K562 (cell line): Measurements from ENCODE around the gene COX6A1. TPM values are rescaled to one million over a fixed set of nuclear protein-coding genes. Genes with fewer than 3 reads are reported as not detected.

Experiments
- ATF7 ChIP-seq: fragments of 450-650 bp; IDR thresholded peaks from 2 replicates; pipeline ENCODE4 v1.7.1; 2014; ENCODE audit warnings: mild to moderate bottlenecking, moderate library complexity
- CEBPG ChIP-seq, 3 experiments: fragments of 200-800 bp in 1 of 3; sonication (Bioruptor generic) in 1 of 3; sonication (generic) in 1 of 3; formaldehyde crosslinking in 1 of 3; IDR thresholded peaks in 2 of 3; conservative IDR thresholded peaks in 1 of 3; 2 replicates each; pipeline versions ENCODE4 v1.6.1 to v1.8.0; 2016 to 2022; ENCODE audit warnings: missing compliant biosample characterization in 2 of 3, missing genetic modification characterization in 2 of 3, mild to moderate bottlenecking in 1 of 3, missing genetic modification reagents in 1 of 3
- COPS2 ChIP-seq: fragments of 450-650 bp; conservative IDR thresholded peaks from 2 replicates; pipeline ENCODE4 v1.6.1; 2016; ENCODE audit warnings: mild to moderate bottlenecking, moderate library complexity
- CTCF ChIP-seq, 3 experiments: IDR thresholded peaks in 2 of 3; conservative IDR thresholded peaks in 1 of 3; 2 replicates each; pipeline ENCODE4 v1.5.1; 2011 to 2012; ENCODE audit warnings: low read length in 3 of 3, mild to moderate bottlenecking in 3 of 3, control low read depth in 2 of 3, improper control_type of control experiment in 1 of 3, inconsistent platforms in 1 of 3, low read depth in 1 of 3, mixed read lengths in 1 of 3, moderate library complexity in 1 of 3; ENCODE audit not compliant: insufficient read depth in 2 of 3
- DACH1 ChIP-seq: fragments of 450-650 bp; IDR thresholded peaks from 2 replicates; pipeline ENCODE4 v1.6.1; 2018; ENCODE audit not compliant: partially characterized antibody
- E2F8 ChIP-seq: fragments of 450-650 bp; IDR thresholded peaks from 2 replicates; pipeline ENCODE4 v1.7.1; 2018; ENCODE audit warnings: mild to moderate bottlenecking, low read depth; ENCODE audit not compliant: partially characterized antibody
- ETV5 ChIP-seq: sonication (generic); formaldehyde crosslinking; IDR thresholded peaks from 2 replicates; pipeline ENCODE4 v1.4.0; 2020; ENCODE audit warnings: low read depth, mild to moderate bottlenecking, missing genetic modification reagents
- FOXK1 ChIP-seq: sonication (generic); formaldehyde crosslinking; IDR thresholded peaks from 2 replicates; pipeline ENCODE4 v1.8.0; 2022; ENCODE audit warnings: missing genetic modification reagents, mild to moderate bottlenecking, borderline replicate concordance
- L3MBTL2 ChIP-seq: fragments of 450-650 bp; IDR thresholded peaks from 2 replicates; pipeline ENCODE4 v1.6.1; 2016; ENCODE audit warnings: mild to moderate bottlenecking, moderate library complexity
- MCM3 ChIP-seq: fragments of 450-650 bp; IDR thresholded peaks from 2 replicates; pipeline ENCODE4 v1.6.1; 2016
- NCOA1 ChIP-seq: fragments of 450-650 bp; IDR thresholded peaks from 2 replicates; pipeline ENCODE4 v1.6.1; 2016; ENCODE audit warnings: low read depth
- NFATC3 ChIP-seq: fragments of 450-650 bp; IDR thresholded peaks from 2 replicates; pipeline ENCODE4 v1.6.1; 2017; ENCODE audit warnings: mild to moderate bottlenecking
- NR2C1 ChIP-seq, 2 experiments: fragments of 450-650 bp; IDR thresholded peaks; 2 replicates each; pipeline ENCODE4 v1.6.1; 2017; ENCODE audit warnings: mild to moderate bottlenecking in 2 of 2, antibody characterized with exemption in 1 of 2, inconsistent platforms in 1 of 2, missing compliant biosample characterization in 1 of 2, missing genetic modification characterization in 1 of 2
- PHF8 ChIP-seq: fragments of 200-600 bp; sonication (generic); IDR thresholded peaks from 2 replicates; pipeline ENCODE4 v1.6.1; 2012; ENCODE audit warnings: mixed run types, mild to moderate bottlenecking, inconsistent platforms, low read length, moderate library complexity, borderline replicate concordance
- POLR2G ChIP-seq: fragments of 200-400 bp; formaldehyde crosslinking; IDR thresholded peaks from 2 replicates; pipeline ENCODE4 v1.6.1; 2017; ENCODE audit warnings: low read depth, mild to moderate bottlenecking, antibody characterized with exemption, low read length, moderate library complexity
- STAT5A ChIP-seq: IDR thresholded peaks from 2 replicates; pipeline ENCODE4 v1.6.1; 2012; ENCODE audit warnings: low read length, inconsistent platforms, borderline replicate concordance
- TFAM ChIP-seq: fragments of 250-450 bp; sonication (Bioruptor Pico); conservative IDR thresholded peaks from 2 replicates; pipeline ENCODE4 v1.5.0; 2021; ENCODE audit warnings: mild to moderate bottlenecking, moderate library complexity
- TOE1 ChIP-seq, 2 experiments: fragments of 450-650 bp in 1 of 2; sonication (generic) in 1 of 2; formaldehyde crosslinking in 1 of 2; IDR thresholded peaks; 2 replicates each; pipeline versions ENCODE4 v1.7.1 to v1.8.0; 2016 to 2022; ENCODE audit warnings: borderline replicate concordance in 2 of 2, mild to moderate bottlenecking in 2 of 2, antibody characterized with exemption in 1 of 2, inconsistent platforms in 1 of 2, low read depth in 1 of 2, missing genetic modification reagents in 1 of 2, moderate library complexity in 1 of 2
- ZC3H4 ChIP-seq: sonication (generic); formaldehyde crosslinking; IDR thresholded peaks from 2 replicates; pipeline ENCODE4 v1.9.0; 2021; ENCODE audit warnings: missing genetic modification reagents, borderline replicate concordance
- ZFP30 ChIP-seq: fragments of 250-450 bp; sonication (Bioruptor Pico); IDR thresholded peaks from 2 replicates; pipeline ENCODE4 v1.8.0; 2022; ENCODE audit warnings: moderate library complexity, mild to moderate bottlenecking, inconsistent platforms, borderline replicate concordance
- ZFX ChIP-seq: sonication (generic); formaldehyde crosslinking; IDR thresholded peaks from 2 replicates; pipeline ENCODE4 v1.8.0; 2022; ENCODE audit warnings: mild to moderate bottlenecking, missing genetic modification reagents, moderate library complexity
- ZNF3 ChIP-seq: fragments of 250-450 bp; sonication (Bioruptor Pico); IDR thresholded peaks from 2 replicates; pipeline ENCODE4 v1.5.0; 2021; ENCODE audit warnings: mild to moderate bottlenecking, moderate library complexity
- ZNF584 ChIP-seq: fragments of 200-800 bp; sonication (Bioruptor generic); IDR thresholded peaks from 2 replicates; pipeline ENCODE4 v1.6.1; 2016; ENCODE audit warnings: low read depth, mild to moderate bottlenecking, missing genetic modification characterization, missing compliant biosample characterization
- polyA plus RNA-seq, 8 experiments: library from polyadenylated mRNA; depleted of rRNA in 4 of 8; stranded (reverse) in 5 of 8; unstranded in 3 of 8; fragments of >200 nt; fragmentation: Nextera tagmentation in 2 of 8; fragmentation: Illumina TruSeq in 1 of 8; extraction: Ambion mirVana in 2 of 8; extraction: Trizol in 1 of 8; gene quantifications; 2 replicates each; pipeline versions ENCODE4 v1.2.1 to v1.2.3, GENCODE V29; 2011 to 2014; ENCODE audit warnings: inconsistent platforms in 1 of 8, missing spikeins in 1 of 8
- total RNA-seq, 7 experiments: library from RNA; depleted of rRNA in 6 of 7; stranded (reverse); fragments of >200 nt in 6 of 7; fragmentation: Illumina TruSeq in 2 of 7; extraction: Trizol in 2 of 7; gene quantifications; 2 replicates each; pipeline versions ENCODE4 v1.2.1 to v1.2.3, GENCODE V29; 2011 to 2021; ENCODE audit warnings: low replicate concordance in 1 of 7

The COX6A1 gene
- total and polyA plus RNA-seq, 9 of the 15 experiments (the other 6 are each of a cell fraction or from before 2014, with no cell fraction given), result 414 to 4,142 (median 931) TPM

GRCh38 chr12:120437735-120438494, at the start of gene COX6A1 (continued):
- TF ChIP-seq E2F8 (peak; percentile 77), ZFX (peak; percentile 91), L3MBTL2 (peak; percentile 47; the same call in 1 of the 2 replicates), CEBPG (CRISPR knock-in tag; IDR thresholded peaks at IDR 0.05) (no peak), CEBPG (tag; conservative IDR thresholded peaks at IDR 0.05 in 1 of 2, IDR thresholded peaks at IDR 0.05 in 1 of 2) (no peak), NCOA1 (no peak), MCM3 (no peak), COPS2 (no peak), TOE1 (IDR thresholded peaks at IDR 0.05; ENCODE audit: borderline replicate concordance) (no peak; the same call in 1 of the 2 replicates), TOE1 (CRISPR knock-in tag; IDR thresholded peaks at IDR 0.05; ENCODE audit: borderline replicate concordance, low read depth) (no peak), NR2C1 (IDR thresholded peaks at IDR 0.05) (peak; percentile 77), NR2C1 (tag; IDR thresholded peaks at IDR 0.05) (peak; percentile 77), ZC3H4 (no peak), NFATC3 (no peak), FOXK1 (no peak), POLR2G (peak; percentile 91), TFAM (CRISPR knock-in tag) (no peak), ZNF584 (no peak), ZNF3 (no peak), ETV5 (peak; percentile 66; the same call in 1 of the 2 replicates), ATF7 (peak; percentile 65; the same call in 1 of the 2 replicates), ZFP30 (CRISPR knock-in tag) (no peak), STAT5A (no peak), CTCF (IDR thresholded peaks at IDR 0.05 in 2 of 3, conservative IDR thresholded peaks at IDR 0.05 in 1 of 3; ENCODE audit: insufficient read depth in 2 of 3, low read depth in 1 of 3, low read length in 3 of 3) (peak in 2 of 3 experiments; percentile 21 to 25; a peak in 3 of 6 replicates), DACH1 (no peak), PHF8 (peak; percentile 92; the same call in 1 of the 2 replicates)
